ENCODE data around the gene CFAP65.
A peak's percentile ranks its signal among the peaks of the same experiment; 100 is the strongest.

Gene CFAP65

GRCh38 chr2:219041252-219041651, at the start of gene CFAP65:
CFAP65 (minus strand) TSS chr2:219041516; CDS start chr2:219039048, 2,468 bp downstream.
- peak within 1 kb of the TSS; percentile 59 for H3K4me3 ChIP-seq (ENCODE audit: low read length)
- DNase-seq (ENCODE audit: low read depth) = peak; percentile 35
- TF ChIP-seq CTCF (conservative IDR thresholded peaks at IDR 0.05; ENCODE audit: low read length) = no peak

DNA sequence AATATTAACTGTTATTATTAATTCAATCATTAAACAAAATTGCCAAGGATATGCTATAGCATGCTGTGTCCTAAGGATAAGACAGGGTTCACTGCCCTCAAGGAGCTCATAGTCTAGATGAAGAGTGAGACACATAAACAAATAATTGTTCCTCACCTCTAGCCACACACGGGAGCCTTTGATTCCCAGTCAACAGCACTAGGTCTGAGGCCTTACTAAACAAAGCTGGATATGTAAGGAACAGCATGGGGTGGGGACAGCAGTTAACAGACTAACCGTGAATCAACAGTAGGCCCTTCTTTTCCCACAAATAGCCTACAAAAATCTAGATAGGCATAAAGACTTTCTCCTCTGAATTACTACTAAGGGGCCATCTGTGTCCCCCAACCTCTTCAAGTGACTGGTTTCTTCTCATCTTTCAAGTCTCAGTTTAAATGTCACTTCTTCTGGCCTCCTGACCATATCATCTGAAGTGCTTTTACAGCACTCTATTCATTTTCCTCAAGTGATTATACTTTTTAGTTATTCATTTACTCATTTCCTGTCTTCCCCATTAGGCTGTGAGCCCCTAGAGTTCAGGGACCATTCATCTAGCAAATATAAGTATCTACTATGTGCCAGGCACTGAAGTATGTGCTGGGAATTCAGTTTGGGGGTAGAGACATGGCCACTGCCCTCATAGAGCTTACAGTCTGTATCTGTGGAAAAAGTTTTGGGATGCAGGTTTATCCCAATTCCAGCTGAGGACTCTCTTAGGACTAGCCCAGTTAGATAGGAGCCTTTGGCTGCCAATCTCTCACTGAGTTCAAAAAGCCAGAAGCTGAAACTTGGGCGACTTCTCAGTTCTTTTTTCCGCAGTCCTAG, 49.4 kb upstream of the CFAP65 start:
- DNase-seq (ENCODE audit: low read depth) = no peak
- no peak for TF ChIP-seq CTCF (conservative IDR thresholded peaks at IDR 0.05; ENCODE audit: low read length)
- no peak overlapping the region for H3K4me3 ChIP-seq (ENCODE audit: low read length)

- DNase-seq (ENCODE audit: low read depth) = no peak
- no peak for TF ChIP-seq CTCF (conservative IDR thresholded peaks at IDR 0.05; ENCODE audit: low read length)
- H3K4me3 ChIP-seq (ENCODE audit: low read length) = no peak overlapping the region
These were observed 48.0 kb upstream of the CFAP65 start for GRCh38 chr2:219089330-219089729.

DNA sequence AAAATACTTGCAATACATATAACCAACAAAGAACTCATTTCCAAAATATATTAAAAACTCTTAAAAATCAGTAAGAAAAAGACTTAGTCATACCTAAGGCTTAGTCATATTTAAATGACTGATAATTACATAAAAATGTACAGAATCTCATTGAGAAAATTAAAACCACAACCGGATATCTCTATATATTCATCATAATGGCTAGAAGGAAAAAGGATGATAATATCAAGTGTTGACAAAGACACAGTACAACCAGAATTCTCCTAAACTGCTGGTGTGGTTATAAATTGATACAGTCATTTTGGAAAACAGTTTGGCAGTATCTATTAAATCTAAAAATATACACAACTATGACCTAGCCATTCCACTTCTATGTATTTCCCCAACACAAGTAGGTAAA, 46.5 kb upstream of the CFAP65 start:
- no peak for DNase-seq (ENCODE audit: low read depth)
- no peak overlapping the region for H3K4me3 ChIP-seq (ENCODE audit: low read length)
- TF ChIP-seq CTCF (conservative IDR thresholded peaks at IDR 0.05; ENCODE audit: low read length) = no peak

DNA sequence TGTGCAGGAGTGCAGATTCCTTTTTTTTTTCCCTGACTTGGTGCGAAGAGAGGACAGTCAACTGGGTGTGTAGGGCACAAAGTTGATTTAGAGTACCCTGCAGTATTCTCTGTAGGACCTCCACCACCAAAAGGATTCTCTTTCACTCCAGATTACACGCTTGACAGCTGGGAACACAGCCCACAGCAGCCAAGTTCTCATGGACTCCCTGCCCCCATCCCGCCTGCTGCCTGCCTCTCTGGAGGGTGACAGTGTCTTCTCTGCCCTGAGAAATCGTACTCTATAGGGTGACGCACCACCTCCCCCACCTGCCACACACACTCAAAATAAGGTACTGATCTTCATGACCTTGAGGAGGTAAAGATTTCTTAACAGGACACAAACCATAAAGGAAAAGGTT, 46.0 kb upstream of the CFAP65 start:
- DNase-seq (ENCODE audit: low read depth) = no peak
- TF ChIP-seq CTCF (conservative IDR thresholded peaks at IDR 0.05; ENCODE audit: low read length) = no peak
- H3K4me3 ChIP-seq (ENCODE audit: low read length) = no peak overlapping the region

DNA sequence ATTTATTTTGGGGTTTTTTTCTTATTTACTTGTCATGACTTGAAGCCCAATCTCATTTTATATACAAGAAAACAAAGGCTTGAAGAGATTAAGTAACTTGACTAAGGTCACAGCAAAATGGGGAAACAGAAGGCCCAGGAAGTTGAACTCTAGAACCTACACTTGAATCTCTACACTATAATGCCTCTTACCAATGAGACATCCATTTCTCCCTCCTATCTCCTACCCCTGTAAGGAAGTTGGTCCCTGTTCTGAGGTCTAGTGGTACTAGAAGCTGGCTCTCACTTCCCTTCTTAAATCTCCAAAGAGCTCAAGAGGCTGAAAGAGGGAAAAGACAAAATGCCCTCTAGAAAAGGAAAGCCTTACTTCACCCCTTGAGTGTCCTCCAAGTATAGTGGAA, 44.9 kb upstream of the CFAP65 start:
- no peak for DNase-seq (ENCODE audit: low read depth)
- H3K4me3 ChIP-seq (ENCODE audit: low read length) = no peak overlapping the region
- TF ChIP-seq CTCF (conservative IDR thresholded peaks at IDR 0.05; ENCODE audit: low read length) = no peak

- no peak for TF ChIP-seq CTCF (conservative IDR thresholded peaks at IDR 0.05; ENCODE audit: low read length)
- no peak for DNase-seq (ENCODE audit: low read depth)
These were observed 43.5 kb upstream of the CFAP65 start for GRCh38 chr2:219084791-219085190.

More at GRCh38 chr2:219084791-219085190, 43.5 kb upstream of the CFAP65 start:
- no peak overlapping the region for H3K4me3 ChIP-seq (ENCODE audit: low read length)

All from AG10803 (cell line).